RWPE1 (cell line): Measurements from ENCODE around the gene HMG20A.
A peak's percentile ranks its signal among the peaks of the same experiment; 100 is the strongest.

Experiments used
- CTCF ChIA-PET: fragments of 350-600 bp; sonication (Branson Sonifier 250); formaldehyde crosslinking; extraction: SDS; loops from one replicate; lab custom pipeline; 2021; lab: Yijun Ruan, JAX
- POLR2A ChIA-PET: fragments of 400-600 bp; formaldehyde crosslinking; extraction: SDS; loops from one replicate; lab custom pipeline; 2020; ENCODE audit warnings: antibody characterized with exemption; ENCODE audit not compliant: low non-redundant PET; lab: Yijun Ruan, JAX
- DNase-seq: peaks from one replicate; pipeline ENCODE4 v3.0.0; 2012; ENCODE audit warnings: low spot score
- H3K27ac ChIP-seq: fragments of 450-650 bp; 2 replicates; pipeline ENCODE4 v1.5.1; 2017
- TF ChIP-seq, protein P1 (sequence below): fragments of 450-650 bp; conservative IDR thresholded peaks from 2 replicates; pipeline ENCODE4 v1.5.1; 2017; ENCODE audit warnings: low read depth, mild to moderate bottlenecking

The HMG20A gene

DNA sequence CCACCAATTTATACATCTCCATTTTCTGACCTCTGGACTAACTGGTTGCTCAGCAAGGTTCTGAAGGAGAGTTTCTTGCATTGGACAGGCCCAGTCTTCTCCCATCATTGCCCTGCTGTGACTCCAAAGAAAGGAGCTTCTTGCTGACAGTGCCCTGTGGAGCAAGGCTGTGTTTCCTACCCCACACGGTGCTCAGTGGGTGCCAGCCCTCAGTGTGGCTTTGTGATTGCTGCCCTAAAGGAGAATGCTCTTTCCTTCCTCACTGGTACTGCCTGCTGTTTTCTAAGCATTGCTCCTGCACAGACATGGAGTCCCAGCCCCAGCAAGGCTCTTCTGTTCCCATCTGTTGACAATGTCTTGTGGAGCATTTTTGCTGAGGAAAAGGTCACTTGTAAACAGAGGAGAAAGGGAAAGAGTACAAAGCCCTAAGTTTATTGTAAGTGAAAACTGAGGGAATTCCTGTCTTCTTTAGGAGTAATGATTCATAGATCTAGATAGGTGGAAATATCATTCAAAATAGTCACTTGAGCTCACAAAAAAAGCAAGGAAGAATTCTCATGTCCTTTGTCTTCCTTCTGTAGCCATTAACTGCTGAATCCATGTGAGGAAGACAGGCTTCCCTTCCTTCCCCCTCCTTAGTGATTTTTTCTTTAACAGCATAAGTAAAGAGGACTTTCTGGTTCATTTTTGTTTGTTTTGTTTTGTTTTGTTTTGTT is 62.9 kb downstream of the HMG20A start:
- no peak overlapping the region for H3K27ac ChIP-seq
- TF ChIP-seq, protein P1, sequence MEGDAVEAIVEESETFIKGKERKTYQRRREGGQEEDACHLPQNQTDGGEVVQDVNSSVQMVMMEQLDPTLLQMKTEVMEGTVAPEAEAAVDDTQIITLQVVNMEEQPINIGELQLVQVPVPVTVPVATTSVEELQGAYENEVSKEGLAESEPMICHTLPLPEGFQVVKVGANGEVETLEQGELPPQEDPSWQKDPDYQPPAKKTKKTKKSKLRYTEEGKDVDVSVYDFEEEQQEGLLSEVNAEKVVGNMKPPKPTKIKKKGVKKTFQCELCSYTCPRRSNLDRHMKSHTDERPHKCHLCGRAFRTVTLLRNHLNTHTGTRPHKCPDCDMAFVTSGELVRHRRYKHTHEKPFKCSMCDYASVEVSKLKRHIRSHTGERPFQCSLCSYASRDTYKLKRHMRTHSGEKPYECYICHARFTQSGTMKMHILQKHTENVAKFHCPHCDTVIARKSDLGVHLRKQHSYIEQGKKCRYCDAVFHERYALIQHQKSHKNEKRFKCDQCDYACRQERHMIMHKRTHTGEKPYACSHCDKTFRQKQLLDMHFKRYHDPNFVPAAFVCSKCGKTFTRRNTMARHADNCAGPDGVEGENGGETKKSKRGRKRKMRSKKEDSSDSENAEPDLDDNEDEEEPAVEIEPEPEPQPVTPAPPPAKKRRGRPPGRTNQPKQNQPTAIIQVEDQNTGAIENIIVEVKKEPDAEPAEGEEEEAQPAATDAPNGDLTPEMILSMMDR, result no peak
- no peak for DNase-seq
- CTCF ChIA-PET, result interaction anchor here (0.9 kb wide), 1 partner anchor 13 kb away, joined by 3 read pairs; no protein-coding TSS in a partner anchor
- POLR2A ChIA-PET, result no interaction called here

DNA sequence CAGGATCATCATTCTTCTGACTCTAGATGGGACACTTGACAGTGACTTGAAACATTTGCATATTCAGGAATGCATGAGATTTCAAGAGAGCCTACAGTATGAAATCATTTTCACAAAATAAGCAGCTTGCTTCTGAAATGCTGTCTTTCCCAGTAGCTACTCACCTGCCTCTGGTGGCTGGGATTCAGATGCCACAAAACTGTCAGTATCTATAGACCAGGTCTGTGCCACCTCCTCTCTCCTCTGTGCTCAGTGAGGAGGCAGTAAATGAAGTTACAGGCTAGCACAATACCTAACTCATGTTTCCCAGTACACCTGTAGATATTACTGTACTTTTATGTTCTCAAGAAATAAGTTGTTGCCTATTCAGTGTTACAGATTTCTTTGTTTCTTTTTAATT is 64.3 kb downstream of the HMG20A start:
- CTCF ChIA-PET, result interaction anchor here (0.6 kb wide), 1 partner anchor 344 kb away, joined by 3 read pairs; no protein-coding TSS in a partner anchor
- TF ChIP-seq, protein P1, result no peak
- POLR2A ChIA-PET, result no interaction called here
- H3K27ac ChIP-seq, result no peak overlapping the region
- no peak for DNase-seq

DNA sequence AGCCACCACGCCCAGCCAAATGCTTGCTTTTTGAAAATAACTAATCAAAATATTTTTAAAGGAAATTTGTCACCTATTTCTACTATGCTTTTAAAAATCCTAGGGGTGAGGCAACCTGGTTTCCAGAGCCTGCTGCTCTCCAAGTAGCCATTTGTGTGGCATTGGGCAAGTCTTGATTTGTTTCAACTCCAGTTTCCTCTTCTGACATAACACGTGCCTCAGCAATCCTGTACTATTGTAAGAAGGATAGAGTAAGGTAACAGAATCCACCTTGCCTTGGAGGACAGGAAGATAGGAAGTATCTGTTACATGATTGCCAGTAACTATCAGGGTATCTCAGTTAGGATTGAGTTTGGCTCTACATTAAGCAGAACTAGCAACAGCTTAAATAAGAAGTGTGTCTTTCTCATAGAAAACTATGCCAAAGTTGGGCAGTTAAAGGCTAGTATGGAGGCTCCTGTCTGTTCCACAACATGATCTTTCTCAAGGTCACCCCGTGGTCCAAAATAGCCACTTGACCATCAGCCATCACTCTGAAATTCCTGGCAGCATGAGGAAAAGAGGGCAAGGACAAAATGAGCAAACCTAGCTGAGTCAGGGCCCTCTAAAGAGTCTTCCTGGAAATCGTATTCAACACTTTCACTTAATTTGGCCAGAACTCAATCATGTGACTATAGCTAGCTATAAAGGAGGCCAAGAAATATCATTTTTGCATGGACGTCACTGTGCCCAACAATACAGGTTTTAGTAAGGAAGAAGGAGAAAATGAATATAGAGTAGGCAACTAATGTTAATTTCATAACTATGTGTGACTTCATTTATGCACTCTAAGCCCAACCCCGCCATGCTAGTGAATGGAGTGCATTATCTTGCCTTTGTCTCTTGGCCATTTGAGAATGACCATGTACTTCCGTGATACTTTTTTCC is 66.1 kb downstream of the HMG20A start:
- TF ChIP-seq, protein P1, result no peak

DNA sequence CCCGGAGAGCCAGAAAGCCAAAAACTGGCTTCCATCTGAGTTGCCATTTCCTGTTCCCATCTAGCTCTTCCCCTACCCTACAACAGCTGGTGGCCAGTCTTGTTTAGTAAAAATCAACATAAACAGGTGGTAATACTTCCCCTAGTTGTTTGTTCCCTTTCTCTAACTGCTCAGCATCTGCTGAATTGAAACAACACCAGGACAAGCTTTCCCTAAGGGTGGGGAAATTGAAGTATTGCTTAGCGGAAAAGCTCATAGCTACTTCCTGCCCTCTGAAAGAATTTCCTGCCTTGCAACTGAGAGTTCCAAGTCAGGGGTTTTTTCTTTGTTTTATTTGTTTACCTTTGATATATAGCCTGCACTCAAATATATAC is 66.8 kb downstream of the HMG20A start:
- DNase-seq, result no peak
- TF ChIP-seq, protein P1, result no peak
- ChIA-PET CTCF (no interaction called here), POLR2A (no interaction called here)
- H3K27ac ChIP-seq, result no peak overlapping the region

More for the DNA sequence above, 66.1 kb downstream of the HMG20A start:
- no peak for DNase-seq
- CTCF ChIA-PET, result no interaction called here
- POLR2A ChIA-PET, result no interaction called here
- peak overlapping the region; percentile 58 for H3K27ac ChIP-seq

DNA sequence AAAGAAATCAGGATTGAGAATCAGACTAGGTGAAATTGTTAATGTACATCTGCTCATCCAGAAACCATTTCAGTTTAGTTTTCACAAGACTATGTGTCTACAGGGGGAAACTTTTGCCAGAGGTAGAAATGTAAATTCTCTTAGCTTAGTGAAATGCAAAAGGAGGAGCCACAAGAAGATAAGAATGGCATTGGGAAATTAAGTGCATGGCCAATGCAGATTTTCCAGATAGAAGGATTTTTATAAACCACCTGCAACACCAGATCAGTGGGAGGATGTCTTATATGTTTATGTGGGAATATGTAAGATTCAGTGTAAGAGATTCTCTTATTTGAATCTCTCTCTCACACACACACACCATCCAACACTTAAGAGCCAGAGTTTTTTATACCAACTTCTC is 67.2 kb downstream of the HMG20A start:
- no peak overlapping the region for H3K27ac ChIP-seq
- TF ChIP-seq, protein P1, result no peak
- POLR2A ChIA-PET, result no interaction called here
- CTCF ChIA-PET, result interaction anchor here (1.2 kb wide), 1 partner anchor 9 kb away, joined by 4 read pairs; no protein-coding TSS in a partner anchor
- DNase-seq, result no peak

DNA sequence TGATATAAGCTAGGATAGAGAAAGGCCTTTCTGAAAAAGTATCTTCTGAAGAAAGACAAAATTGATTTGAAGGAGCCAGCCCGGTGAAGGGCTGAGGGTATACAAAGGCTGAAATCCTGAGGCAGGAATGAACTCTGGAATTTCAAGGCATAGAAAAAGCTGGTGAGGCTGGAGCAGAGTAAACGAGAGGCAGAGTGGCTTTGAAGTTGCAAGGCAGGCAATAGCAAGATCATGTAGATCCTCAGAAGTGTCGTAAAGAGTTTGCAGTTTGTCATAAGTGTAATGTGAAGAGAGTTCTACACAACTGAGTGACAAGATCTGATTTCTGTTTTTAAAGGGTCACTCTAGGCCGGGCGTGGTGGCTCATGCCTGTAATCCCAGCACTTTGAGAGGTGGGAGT is 69.0 kb downstream of the HMG20A start:
- TF ChIP-seq, protein P1, result no peak
- H3K27ac ChIP-seq, result no peak overlapping the region
- CTCF ChIA-PET, result interaction anchor here (1.2 kb wide), 1 partner anchor 371 kb away, joined by 3 read pairs; no protein-coding TSS in a partner anchor
- POLR2A ChIA-PET, result no interaction called here
- no peak for DNase-seq
